ENCODE measurements around the gene DNHD1.

Gene DNHD1

DNA sequence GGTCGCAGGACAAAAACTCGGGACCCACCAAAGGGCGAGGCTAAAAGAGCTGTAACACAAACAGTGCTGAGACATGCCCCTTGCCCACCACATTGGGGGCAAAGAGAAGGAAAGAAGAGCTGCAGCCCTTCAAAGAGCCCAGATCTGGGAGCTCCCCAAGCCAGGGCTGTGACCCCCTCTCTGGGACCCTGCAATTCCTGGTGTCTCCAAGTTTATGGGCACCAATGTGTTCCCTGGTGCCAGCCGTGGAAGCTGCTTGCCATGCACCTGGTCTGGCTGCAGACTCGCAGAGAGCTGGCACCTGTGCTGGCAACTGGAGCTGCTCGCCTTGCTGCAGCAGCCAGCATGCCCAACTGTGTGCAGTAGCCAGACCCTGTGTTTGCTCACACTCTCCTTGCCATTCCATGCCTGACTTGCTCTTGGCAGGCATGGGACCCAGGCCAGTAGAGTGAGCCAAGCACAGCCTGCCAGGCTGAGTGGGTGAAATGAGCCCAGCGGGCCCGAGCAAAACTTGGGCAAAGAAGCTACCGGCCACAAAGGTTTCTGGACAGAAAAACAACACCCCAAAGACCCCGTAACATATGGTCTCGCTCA is 90.4 kb downstream of the DNHD1 start:
- in situ Hi-C loops (cut with MboI; ENCODE audit: low sequenced_read_pairs) = no loop called here

DNA sequence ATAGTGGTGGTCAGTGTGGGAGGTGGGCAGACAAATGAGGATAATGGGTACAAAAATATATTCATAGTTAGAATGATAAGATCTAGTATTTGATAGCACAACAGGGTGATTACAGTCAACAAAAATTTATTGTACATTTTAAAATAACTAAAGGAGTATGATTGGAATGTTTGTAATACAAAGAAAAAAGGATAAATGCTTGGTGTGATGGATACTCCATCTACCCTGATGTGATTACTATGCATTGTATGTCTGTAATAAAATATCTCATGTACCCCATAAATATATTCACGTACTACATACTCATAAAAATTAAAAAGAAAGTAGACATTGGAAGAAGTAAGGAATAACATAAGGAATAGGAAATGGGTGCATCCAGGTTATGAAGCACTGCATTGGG is 90.9 kb downstream of the DNHD1 start:
- in situ Hi-C loops (cut with MboI; ENCODE audit: low sequenced_read_pairs) = no loop called here

- in situ Hi-C loops (cut with MboI; ENCODE audit: low sequenced_read_pairs) = no loop called here
Observed at GRCh38 chr11:6594142-6594768, 97.2 kb downstream of the DNHD1 start.

DNA sequence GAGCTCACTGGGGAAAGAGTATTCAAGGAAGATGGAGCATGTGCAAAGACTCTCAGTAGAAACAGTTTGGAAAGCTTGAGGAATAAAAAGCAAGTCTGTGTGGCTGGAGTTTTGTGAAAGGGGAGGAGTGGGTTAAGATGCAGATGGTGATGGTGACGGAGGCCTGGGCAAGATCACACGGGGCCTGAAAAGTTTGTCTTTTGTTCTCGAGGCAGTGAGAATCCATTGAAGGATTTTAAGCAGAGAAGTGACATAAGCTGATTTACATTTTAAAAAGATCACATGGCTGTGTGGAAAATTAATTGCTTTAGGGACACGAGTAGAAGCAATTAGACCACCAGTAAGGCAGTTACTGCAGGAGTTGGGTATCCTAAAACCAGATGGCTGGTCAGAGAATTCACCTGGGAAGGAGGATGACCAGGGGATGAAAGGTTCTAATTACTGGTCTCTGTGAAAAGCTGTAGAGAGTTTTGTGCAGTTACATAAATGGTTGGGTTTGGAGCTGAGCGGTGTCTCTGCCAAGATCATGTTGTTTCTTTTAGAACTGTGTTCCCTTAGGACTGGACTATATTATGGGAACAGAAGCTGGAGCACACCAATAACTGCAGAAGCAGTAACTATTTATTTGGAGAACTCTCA is 99.3 kb downstream of the DNHD1 start:
- in situ Hi-C loops (cut with MboI; ENCODE audit: low sequenced_read_pairs) = no loop called here

DNA sequence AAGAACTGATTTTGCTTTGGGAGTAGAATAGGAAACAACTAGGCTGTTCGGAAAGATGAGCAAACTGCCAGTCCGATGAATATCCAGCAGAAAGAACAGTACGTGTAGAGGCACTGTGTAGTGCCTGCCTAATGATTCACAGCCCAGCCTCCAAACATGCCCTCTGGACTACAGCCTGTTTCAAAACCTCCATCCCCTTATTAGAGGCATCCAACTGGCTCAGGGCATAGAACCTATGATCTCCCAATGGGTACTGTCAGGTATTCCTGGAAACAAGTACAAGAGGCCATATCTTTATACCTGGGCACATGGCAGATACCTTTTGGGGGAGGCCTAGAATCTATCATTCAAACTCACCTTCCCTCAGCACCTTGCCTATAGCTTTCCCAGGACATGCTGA is 101.5 kb downstream of the DNHD1 start:
- in situ Hi-C loops (cut with MboI; ENCODE audit: low sequenced_read_pairs) = no loop called here

GRCh38 chr11:6599449-6599848 is 102.4 kb downstream of the DNHD1 start:
- in situ Hi-C loops (cut with MboI; ENCODE audit: low sequenced_read_pairs) = no loop called here

- in situ Hi-C loops (cut with MboI; ENCODE audit: low sequenced_read_pairs) = no loop called here
Observed at GRCh38 chr11:6599881-6600390, 102.9 kb downstream of the DNHD1 start.

DNA sequence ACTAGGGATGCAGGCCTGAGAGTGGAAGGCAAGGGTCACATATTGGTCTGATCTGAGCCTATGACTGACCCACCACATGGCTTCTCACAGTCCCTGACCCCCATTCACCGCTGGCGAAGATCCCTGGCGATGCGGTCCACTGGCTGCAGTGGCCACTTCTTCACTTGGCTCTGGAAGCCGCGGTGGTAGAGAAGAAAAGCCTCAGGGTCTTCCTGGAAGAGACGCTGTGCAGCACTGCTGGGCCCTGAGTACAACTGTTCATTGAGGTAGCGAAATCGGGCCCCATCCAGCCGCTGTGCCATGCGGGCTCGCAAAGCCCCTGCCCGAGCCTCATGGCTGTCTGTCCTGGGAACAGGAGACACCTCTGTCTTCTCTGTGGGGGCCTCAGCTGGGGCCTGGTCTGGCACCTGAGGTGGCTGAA is 104.0 kb downstream of the DNHD1 start:
- in situ Hi-C loops (cut with MboI; ENCODE audit: low sequenced_read_pairs) = no loop called here

GRCh38 chr11:6602096-6602940 is 105.2 kb downstream of the DNHD1 start:
- in situ Hi-C loops (cut with MboI; ENCODE audit: low sequenced_read_pairs) = no loop called here

- in situ Hi-C loops (cut with MboI; ENCODE audit: low sequenced_read_pairs) = no loop called here
Observed at GRCh38 chr11:6603287-6604080, 106.4 kb downstream of the DNHD1 start, which contains the start of the genes ILK and RRP8. TSS of gene ILK (plus strand) at chr11:6603774. CDS start at chr11:6604272, 498 bp downstream. TSS of gene RRP8 (minus strand) at chr11:6603616. CDS start at chr11:6603502, 114 bp downstream.

DNA sequence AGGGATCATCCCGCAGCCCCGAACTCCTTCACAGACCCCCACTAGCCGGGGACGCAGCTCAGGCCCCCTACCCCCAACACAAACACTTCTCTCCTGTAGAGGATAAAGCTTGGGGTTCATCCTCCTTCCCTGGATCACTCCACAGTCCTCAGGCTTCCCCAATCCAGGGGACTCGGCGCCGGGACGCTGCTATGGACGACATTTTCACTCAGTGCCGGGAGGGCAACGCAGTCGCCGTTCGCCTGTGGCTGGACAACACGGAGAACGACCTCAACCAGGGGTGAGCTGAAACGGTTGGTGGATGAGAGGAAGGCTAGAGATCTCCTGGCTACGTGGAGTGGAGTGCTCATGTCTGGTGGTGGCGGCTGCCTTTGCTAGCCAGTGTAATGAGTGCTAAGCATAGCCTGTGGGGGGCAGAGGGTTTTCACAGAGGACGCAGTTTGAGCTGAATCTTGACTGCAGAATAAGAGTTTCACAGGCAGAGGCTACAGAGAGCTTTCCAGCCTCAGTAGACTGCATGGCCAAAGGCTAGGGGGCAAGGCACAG is 107.1 kb downstream of the DNHD1 start:
- in situ Hi-C loops (cut with MboI; ENCODE audit: low sequenced_read_pairs) = no loop called here

DNA sequence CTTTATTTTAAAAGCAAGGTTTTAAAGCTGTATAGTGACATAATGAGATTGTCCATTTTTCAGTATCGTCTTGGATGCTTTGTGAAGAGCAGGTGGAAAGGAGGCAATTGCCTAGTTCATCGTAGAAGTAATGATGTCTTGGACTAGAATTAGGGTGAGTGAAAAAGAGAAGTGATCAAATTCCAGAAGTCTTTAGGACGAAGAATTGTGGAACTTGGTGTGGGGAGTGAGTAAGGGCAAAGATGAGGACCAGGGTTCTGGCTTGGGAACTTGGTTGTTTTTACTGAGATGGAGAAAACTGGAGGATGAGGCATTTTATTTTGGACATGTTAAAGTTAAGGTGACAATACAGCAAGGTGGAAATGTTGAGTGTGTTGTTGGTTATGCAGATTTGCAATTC is 107.7 kb downstream of the DNHD1 start:
- in situ Hi-C loops (cut with MboI; ENCODE audit: low sequenced_read_pairs) = no loop called here

DNA sequence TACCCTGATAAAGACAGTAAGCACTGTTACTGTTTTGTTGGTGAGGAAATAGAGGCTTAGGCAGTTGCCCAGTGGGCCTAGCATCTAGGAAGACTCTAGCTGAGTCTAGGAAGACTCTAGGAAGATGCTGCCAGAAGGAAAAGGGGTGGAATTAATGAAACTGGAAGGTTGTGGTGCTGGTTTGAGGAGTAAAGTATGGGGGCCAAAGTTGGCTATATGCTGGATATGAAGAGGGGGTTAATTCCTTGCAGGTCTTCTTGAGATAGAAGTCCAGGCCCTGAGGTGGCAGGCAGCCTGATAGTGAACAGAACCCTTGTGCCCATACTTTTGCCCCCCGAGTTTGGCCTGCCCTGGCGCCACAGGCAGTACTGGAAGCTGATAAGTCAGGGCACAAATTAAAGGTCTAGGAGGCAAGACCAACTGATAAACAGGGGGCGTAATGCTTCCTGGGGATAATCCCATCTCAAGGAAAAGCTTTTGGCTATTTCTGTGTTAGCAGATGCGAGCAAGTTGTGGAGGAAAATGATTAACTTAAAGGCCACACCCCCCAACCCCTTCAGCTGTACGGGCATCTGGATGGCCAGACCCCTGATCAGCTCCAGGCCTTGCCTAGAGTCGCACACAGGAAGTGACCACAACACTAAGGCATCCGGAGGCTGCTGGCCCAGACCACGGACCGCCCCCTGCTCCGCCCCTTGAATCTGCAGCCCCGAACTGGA is 109.5 kb downstream of the DNHD1 start:
- in situ Hi-C loops (cut with MboI; ENCODE audit: low sequenced_read_pairs) = no loop called here

DNA sequence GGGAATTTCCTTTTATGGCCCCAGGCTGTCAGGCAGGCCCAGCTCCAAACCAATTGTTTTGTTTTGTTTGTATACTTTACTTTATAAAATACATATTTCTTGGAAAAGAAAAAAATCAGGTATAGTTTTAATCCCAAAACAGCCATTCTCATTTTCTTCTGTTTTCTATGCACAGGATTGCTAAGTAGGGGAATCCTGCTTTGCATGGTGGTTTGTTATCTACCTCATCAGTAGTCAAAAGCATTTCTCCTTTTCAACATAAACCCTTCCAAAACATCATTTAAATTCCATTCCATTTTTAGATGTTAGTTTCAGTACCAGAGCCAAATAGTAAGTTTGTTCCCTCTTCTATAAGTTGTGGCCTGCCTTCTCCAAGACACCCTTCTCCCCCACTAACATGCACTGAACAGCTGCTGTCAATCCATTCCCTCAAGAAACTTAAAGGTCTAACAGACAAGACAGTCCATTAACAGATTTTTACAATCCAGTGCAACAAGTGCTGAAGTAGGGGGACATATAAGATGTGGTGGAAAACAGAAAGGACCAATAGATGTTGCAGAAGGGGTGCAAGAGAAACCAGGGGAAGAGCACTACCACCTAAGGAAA is 110.2 kb downstream of the DNHD1 start:
- in situ Hi-C loops (cut with MboI; ENCODE audit: low sequenced_read_pairs) = no loop called here

- in situ Hi-C loops (cut with MboI; ENCODE audit: low sequenced_read_pairs) = no loop called here
Observed at GRCh38 chr11:6608011-6608410, 110.9 kb downstream of the DNHD1 start.

DNA sequence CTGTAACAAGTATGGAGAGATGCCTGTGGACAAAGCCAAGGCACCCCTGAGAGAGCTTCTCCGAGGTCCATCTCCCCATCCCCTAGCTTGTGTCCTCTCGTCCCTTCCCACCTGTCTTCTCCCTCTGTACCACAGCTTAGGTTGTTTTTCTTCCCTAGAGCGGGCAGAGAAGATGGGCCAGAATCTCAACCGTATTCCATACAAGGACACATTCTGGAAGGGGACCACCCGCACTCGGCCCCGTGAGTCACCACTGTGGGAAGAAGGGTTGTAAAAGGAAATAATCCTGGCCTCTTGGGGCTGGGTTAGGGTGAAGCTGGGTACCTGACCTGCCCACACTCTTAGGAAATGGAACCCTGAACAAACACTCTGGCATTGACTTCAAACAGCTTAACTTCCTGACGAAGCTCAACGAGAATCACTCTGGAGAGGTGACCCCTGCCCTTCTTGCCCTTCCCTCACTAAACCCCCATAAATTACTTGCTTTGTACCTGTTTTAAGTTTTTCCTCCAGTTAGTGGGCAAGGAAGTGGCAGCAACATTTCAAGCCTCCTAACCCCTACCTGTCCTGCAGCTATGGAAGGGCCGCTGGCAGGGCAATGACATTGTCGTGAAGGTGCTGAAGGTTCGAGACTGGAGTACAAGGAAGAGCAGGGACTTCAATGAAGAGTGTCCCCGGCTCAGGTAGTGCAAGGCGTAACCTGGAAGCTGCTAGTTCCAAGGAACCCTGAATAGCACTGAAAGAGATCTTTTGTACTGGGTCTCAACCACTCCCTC is 111.8 kb downstream of the DNHD1 start:
- in situ Hi-C loops (cut with MboI; ENCODE audit: low sequenced_read_pairs) = no loop called here

GRCh38 chr11:6609502-6610015 is 112.5 kb downstream of the DNHD1 start:
- in situ Hi-C loops (cut with MboI; ENCODE audit: low sequenced_read_pairs) = loop anchor here (10.0 kb wide), 1 partner anchor 65 kb away; no protein-coding TSS in a partner anchor

GRCh38 chr11:6610591-6610990 is 113.5 kb downstream of the DNHD1 start:
- in situ Hi-C loops (cut with MboI; ENCODE audit: low sequenced_read_pairs) = loop anchor here (10.0 kb wide), 1 partner anchor 64 kb away; no protein-coding TSS in a partner anchor

All from HL-60/S4 (cell line).